Osteoblast (primary cell): Measurements from ENCODE around the gene LYG2. TPM values are rescaled to one million over a fixed set of nuclear protein-coding genes. Genes with fewer than 3 reads are reported as not detected.

Experiments
- small RNA-seq: library from RNA; depleted of rRNA; stranded (forward); fragments of <200 nt; gene quantifications from one replicate; pipeline ENCODE3, GENCODE V24; 2012
- total RNA-seq: library from RNA; depleted of rRNA; stranded (reverse); fragments of >200 nt; gene quantifications from 2 replicates; pipeline ENCODE4 v1.2.3, GENCODE V29; 2012

Gene LYG2
- total RNA-seq, 1 donor = not detected

Small RNA genes lying within 50 kb of the gene (small RNA-seq; reads per million reads assigned to genes)
- gene AC092587.1 = not detected

Other genes with a start within 250 kb of the LYG2 start
- gene C2orf15, start 114.0 kb downstream of the LYG2 start, total RNA-seq = 0.59 TPM in 1 of 2 replicates, not detected in the other
- gene TSGA10, start 100.7 kb downstream of the LYG2 start, total RNA-seq = 4.0 and 5.0 TPM in 2 replicates
- gene LIPT1, start 100.7 kb downstream of the LYG2 start, total RNA-seq = 7.4 and 9.8 TPM in 2 replicates
- 18.3 and 19.5 TPM in 2 replicates for gene MITD1, start 74.6 kb downstream of the LYG2 start, total RNA-seq
- 41.6 and 44.2 TPM in 2 replicates for gene MRPL30, start 74.5 kb downstream of the LYG2 start, total RNA-seq
- under 0.01 and 0.88 TPM in 2 replicates for gene LYG1, start 45.5 kb upstream of the LYG2 start, total RNA-seq
- 75.7 and 95.9 TPM in 2 replicates for gene TXNDC9, start 80.7 kb upstream of the LYG2 start, total RNA-seq
- gene EIF5B, start 81.7 kb upstream of the LYG2 start, total RNA-seq = 11.2 and 15.9 TPM in 2 replicates
- gene REV1, start 234.4 kb upstream of the LYG2 start, total RNA-seq = 37.3 and 41.0 TPM in 2 replicates